ENCODE measurements around the gene COPB2.

COPB2 gene

GRCh38 chr3:139317215-139317614, 72.2 kb downstream of the COPB2 start:
- no peak overlapping the region for H3K4me3 ChIP-seq (replicated peaks; ENCODE audit: low read depth, low read length)
- no peak for DNase-seq (ENCODE audit: low read depth)
- TF ChIP-seq, protein P1, sequence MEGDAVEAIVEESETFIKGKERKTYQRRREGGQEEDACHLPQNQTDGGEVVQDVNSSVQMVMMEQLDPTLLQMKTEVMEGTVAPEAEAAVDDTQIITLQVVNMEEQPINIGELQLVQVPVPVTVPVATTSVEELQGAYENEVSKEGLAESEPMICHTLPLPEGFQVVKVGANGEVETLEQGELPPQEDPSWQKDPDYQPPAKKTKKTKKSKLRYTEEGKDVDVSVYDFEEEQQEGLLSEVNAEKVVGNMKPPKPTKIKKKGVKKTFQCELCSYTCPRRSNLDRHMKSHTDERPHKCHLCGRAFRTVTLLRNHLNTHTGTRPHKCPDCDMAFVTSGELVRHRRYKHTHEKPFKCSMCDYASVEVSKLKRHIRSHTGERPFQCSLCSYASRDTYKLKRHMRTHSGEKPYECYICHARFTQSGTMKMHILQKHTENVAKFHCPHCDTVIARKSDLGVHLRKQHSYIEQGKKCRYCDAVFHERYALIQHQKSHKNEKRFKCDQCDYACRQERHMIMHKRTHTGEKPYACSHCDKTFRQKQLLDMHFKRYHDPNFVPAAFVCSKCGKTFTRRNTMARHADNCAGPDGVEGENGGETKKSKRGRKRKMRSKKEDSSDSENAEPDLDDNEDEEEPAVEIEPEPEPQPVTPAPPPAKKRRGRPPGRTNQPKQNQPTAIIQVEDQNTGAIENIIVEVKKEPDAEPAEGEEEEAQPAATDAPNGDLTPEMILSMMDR (IDR thresholded peaks at IDR 0.05; ENCODE audit: low read length, missing control alignments): no peak

GRCh38 chr3:139313921-139314320, 75.5 kb downstream of the COPB2 start:
- TF ChIP-seq, protein P1 (IDR thresholded peaks at IDR 0.05; ENCODE audit: low read length, missing control alignments): no peak

GRCh38 chr3:139312959-139313358, 76.5 kb downstream of the COPB2 start:
- peak; percentile 36 for DNase-seq (ENCODE audit: low read depth)
- TF ChIP-seq, protein P1 (IDR thresholded peaks at IDR 0.05; ENCODE audit: low read length, missing control alignments): no peak
- no peak overlapping the region for H3K4me3 ChIP-seq (replicated peaks; ENCODE audit: low read depth, low read length)

More at GRCh38 chr3:139313921-139314320, 75.5 kb downstream of the COPB2 start:
- no peak overlapping the region for H3K4me3 ChIP-seq (replicated peaks; ENCODE audit: low read depth, low read length)
- no peak for DNase-seq (ENCODE audit: low read depth)

GRCh38 chr3:139312416-139312815, 77.0 kb downstream of the COPB2 start:
- TF ChIP-seq, protein P1 (IDR thresholded peaks at IDR 0.05; ENCODE audit: low read length, missing control alignments): no peak
- H3K4me3 ChIP-seq (replicated peaks; ENCODE audit: low read depth, low read length): no peak overlapping the region
- no peak for DNase-seq (ENCODE audit: low read depth)

DNA sequence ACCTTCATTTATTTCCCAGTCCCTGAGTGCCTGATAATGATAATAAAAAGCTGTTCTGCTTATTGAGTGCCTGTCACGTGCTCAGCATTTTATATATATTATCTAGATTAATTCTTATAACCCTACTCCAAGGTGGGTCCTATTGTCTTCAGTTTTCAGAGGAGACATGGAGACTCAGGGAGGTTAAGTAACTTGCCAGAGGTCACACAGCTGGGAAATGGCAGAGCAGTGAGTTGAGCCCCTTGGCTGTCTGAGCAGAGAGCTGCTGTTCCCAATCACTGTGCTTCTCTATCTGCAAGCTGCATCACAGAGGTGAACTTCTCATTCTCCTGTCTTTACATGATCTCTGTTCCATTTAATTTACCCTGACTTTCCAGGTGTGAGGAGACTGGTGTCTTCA, 77.9 kb downstream of the COPB2 start:
- no peak for DNase-seq (ENCODE audit: low read depth)
- TF ChIP-seq, protein P1 (IDR thresholded peaks at IDR 0.05; ENCODE audit: low read length, missing control alignments): no peak
- H3K4me3 ChIP-seq (replicated peaks; ENCODE audit: low read depth, low read length): no peak overlapping the region

DNA sequence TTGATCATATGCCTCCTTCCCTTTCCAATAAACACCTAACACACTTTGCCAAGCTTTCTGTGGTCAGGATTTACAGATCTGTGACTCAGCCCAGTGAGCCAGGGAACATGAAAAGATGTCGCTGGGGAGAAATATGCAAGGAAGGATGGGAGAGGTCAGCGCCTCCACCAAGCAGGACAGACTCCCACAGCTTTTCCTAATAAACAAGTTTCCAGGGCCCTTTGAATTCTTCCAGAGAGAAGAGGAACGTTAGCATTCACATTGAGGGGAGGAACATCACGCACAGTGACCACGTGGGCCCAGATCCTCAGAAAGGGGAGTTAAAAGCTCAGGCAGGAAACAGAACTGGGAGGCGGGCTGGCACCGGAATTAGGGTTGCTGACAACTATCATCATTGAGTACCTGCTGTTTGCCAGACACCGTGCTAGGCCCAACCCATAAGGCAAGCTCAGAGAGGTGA, 78.9 kb downstream of the COPB2 start:
- DNase-seq (ENCODE audit: low read depth): peak; percentile 84
- TF ChIP-seq, protein P1 (IDR thresholded peaks at IDR 0.05; ENCODE audit: low read length, missing control alignments): no peak
- H3K4me3 ChIP-seq (replicated peaks; ENCODE audit: low read depth, low read length): no peak overlapping the region

- TF ChIP-seq, protein P1 (IDR thresholded peaks at IDR 0.05; ENCODE audit: low read length, missing control alignments): no peak
- no peak overlapping the region for H3K4me3 ChIP-seq (replicated peaks; ENCODE audit: low read depth, low read length)
These were observed 79.6 kb downstream of the COPB2 start for GRCh38 chr3:139309880-139310279.

More at GRCh38 chr3:139309880-139310279, 79.6 kb downstream of the COPB2 start:
- DNase-seq (ENCODE audit: low read depth): peak; percentile 30
